ENCODE data around the gene TEX55. TPM values are rescaled to one million over a fixed set of nuclear protein-coding genes. Genes with fewer than 3 reads are reported as not detected.

Gene TEX55
- total RNA-seq, 2 donors from 2014 or later, result not detected

- Histone ChIP-seq H3K4me3 (no peak overlapping the region), H3K9me3 (no peaks in the 10 kb centered on the region), H3K27me3 (no peaks in the 10 kb centered on the region), H3K4me1 (no peaks in the 10 kb centered on the region), H3K36me3 (replicated peaks in 1 of 2; ENCODE audit: insufficient read depth in 1 of 2, low read depth in 2 of 2) (no peaks in the 10 kb centered on the region), H3K27ac (no peak overlapping the region)
- no peak for ATAC-seq
- 59 to 77% methylated on average over 1 of the region's 1 CpG for WGBS, 2 donors
- no peak for DNase-seq
- intact Hi-C loops (cut with DNase I), result no loop called here
- TF ChIP-seq POLR2A (IDR thresholded peaks at IDR 0.05) (no peak), CTCF (IDR thresholded peaks at IDR 0.05) (no peak)
These were observed 45.8 kb downstream of the TEX55 start for GRCh38 chr3:119191800-119192199.

GRCh38 chr3:119194237-119195150 lies 48.5 kb downstream of the TEX55 start:
- Histone ChIP-seq H3K36me3 (replicated peaks in 1 of 2; ENCODE audit: insufficient read depth in 1 of 2, low read depth in 2 of 2) (no peaks in the 10 kb centered on the region), H3K4me1 (no peaks in the 10 kb centered on the region), H3K9me3 (no peaks in the 10 kb centered on the region), H3K4me3 (no peak overlapping the region), H3K27ac (no peak overlapping the region), H3K27me3 (no peaks in the 10 kb centered on the region)
- no peak for TF ChIP-seq POLR2A (IDR thresholded peaks at IDR 0.05)
- TF ChIP-seq CTCF (IDR thresholded peaks at IDR 0.05), result no peak
- ATAC-seq (no peak), DNase-seq (no peak)
- WGBS, 2 donors, result 69 to 75% methylated on average over 7 of the region's 7 CpGs
- intact Hi-C loops (cut with DNase I), result no loop called here

- H3K27me3 ChIP-seq, result no peaks in the 10 kb centered on the region
- 43 to 86% methylated on average over 1 of the region's 1 CpG for WGBS, 2 donors
- H3K27ac ChIP-seq, result no peak overlapping the region
- H3K9me3 ChIP-seq, result no peaks in the 10 kb centered on the region
- H3K4me3 ChIP-seq, result no peak overlapping the region
- TF ChIP-seq POLR2A (IDR thresholded peaks at IDR 0.05) (no peak), CTCF (IDR thresholded peaks at IDR 0.05) (no peak)
- ATAC-seq (no peak), DNase-seq (no peak)
- no peaks in the 10 kb centered on the region for H3K36me3 ChIP-seq (replicated peaks in 1 of 2; ENCODE audit: insufficient read depth in 1 of 2, low read depth in 2 of 2)
- intact Hi-C loops (cut with DNase I), result no loop called here
- H3K4me1 ChIP-seq, result no peaks in the 10 kb centered on the region
These were observed 49.1 kb downstream of the TEX55 start for GRCh38 chr3:119195151-119195476.

- H3K27me3 ChIP-seq, result no peaks in the 10 kb centered on the region
- no peaks in the 10 kb centered on the region for H3K36me3 ChIP-seq (replicated peaks in 1 of 2; ENCODE audit: insufficient read depth in 1 of 2, low read depth in 2 of 2)
- no peak overlapping the region for H3K4me3 ChIP-seq
- WGBS, 2 donors, result 65 to 80% methylated on average over 1 of the region's 1 CpG
- H3K9me3 ChIP-seq, result no peaks in the 10 kb centered on the region
- DNase-seq, result no peak
- intact Hi-C loops (cut with DNase I), result no loop called here
- H3K4me1 ChIP-seq, result no peaks in the 10 kb centered on the region
- ATAC-seq, result no peak
- no peak overlapping the region for H3K27ac ChIP-seq
- no peak for TF ChIP-seq CTCF (IDR thresholded peaks at IDR 0.05)
- TF ChIP-seq POLR2A (IDR thresholded peaks at IDR 0.05), result no peak
These were observed 49.9 kb downstream of the TEX55 start for GRCh38 chr3:119195911-119196310.

Other genes with a start within 250 kb of the TEX55 start
- 1 to 10 TPM; 3.0 to 9.1 TPM for gene IGSF11, start 111.3 kb upstream of the TEX55 start, total RNA-seq
- 1 to 10 TPM; 6.6 to 9.3 TPM for gene UPK1B, start 27.4 kb downstream of the TEX55 start, total RNA-seq
- 10 to 100 TPM; 12.5 to 14.8 TPM for gene B4GALT4, start 94.7 kb downstream of the TEX55 start, total RNA-seq
- 1 to 10 TPM; 5.7 to 7.9 TPM for gene ARHGAP31, start 148.2 kb downstream of the TEX55 start, total RNA-seq